GM18502 (cell line): ENCODE results near the gene ILF3.
"Not testable (repeated sequence)": the region's sequence is repeated elsewhere in the genome, so short reads cannot be mapped to it uniquely, and the experiment has no call there.

Experiments
- ATAC-seq: cut with Tn5 transposase; IDR thresholded peaks from one replicate; pipeline ENCODE4 v1.9.1; 2021; ENCODE audit warnings: mild to moderate bottlenecking; ENCODE audit not compliant: unreplicated experiment, poor library complexity

ILF3 gene

GRCh38 chr19:10641248-10641647, 12.9 kb upstream of the ILF3 start:
- no peak for ATAC-seq

- ATAC-seq: no peak
Measured at GRCh38 chr19:10642473-10643171, 11.5 kb upstream of the ILF3 start.

DNA sequence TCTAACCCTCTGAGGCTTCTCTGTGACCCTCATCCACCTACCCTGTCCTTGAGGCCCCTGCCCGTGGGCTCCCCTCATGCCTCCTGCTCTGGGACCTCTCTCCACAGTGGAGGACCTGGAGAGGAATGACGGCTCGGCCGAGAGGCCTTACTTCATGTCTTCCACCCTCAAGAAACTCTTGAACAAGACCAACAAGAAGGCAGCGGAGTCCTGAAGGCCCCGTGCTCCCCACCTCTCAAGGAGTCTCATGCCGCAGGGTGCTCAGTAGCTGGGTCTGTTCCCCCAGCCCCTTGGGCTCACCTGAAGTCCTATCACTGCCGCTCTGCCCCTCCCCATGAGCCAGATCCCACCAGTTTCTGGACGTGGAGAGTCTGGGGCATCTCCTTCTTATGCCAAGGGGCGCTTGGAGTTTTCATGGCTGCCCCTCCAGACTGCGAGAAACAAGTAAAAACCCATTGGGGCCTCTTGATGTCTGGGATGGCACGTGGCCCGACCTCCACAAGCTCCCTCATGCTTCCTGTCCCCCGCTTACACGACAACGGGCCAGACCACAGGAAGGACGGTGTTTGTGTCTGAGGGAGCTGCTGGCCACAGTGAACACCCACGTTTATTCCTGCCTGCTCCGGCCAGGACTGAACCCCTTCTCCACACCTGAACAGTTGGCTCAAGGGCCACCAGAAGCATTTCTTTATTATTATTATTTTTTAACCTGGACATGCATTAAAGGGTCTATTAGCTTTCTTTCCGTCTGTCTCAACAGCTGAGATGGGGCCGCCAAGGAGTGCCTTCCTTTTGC, 10.8 kb upstream of the ILF3 start:
- ATAC-seq: no peak

- no peak for ATAC-seq
Measured at GRCh38 chr19:10643968-10644259, 10.2 kb upstream of the ILF3 start.

DNA sequence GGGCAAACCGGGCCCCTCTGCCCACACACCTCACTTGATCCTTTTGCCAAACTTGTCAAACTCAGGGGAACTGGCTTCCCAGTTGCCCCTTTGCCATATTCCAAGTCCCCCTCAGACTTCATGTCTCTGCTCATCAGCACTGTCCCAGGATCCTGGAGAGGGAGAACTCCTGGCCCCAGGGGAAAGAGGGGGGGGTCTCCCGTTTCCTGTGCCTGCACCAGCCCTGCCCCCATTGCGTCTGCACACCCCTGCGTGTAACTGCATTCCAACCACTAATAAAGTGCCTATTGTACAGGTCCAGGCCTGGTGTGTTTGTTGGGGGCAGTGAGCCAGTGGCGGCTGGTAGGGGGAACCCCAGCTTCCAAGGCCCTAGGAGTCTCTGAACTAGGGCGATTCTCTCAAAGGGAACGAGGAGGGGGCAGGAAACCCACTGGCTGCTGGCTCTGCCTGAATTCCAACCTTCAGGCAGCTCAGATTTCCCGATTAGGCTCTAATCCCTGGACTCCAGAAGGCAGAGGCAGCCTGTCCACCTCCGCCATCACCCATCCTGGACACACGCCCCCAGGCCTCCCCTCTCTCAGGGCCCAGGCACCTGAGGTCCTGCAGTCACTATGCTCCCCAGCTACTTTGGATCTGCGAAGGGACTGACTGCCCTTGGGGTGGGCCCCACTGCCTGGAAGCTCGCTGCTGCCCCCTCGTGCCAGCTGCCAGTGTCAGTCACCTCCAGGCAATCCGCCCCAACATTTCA, 9.7 kb upstream of the ILF3 start:
- no peak for ATAC-seq

DNA sequence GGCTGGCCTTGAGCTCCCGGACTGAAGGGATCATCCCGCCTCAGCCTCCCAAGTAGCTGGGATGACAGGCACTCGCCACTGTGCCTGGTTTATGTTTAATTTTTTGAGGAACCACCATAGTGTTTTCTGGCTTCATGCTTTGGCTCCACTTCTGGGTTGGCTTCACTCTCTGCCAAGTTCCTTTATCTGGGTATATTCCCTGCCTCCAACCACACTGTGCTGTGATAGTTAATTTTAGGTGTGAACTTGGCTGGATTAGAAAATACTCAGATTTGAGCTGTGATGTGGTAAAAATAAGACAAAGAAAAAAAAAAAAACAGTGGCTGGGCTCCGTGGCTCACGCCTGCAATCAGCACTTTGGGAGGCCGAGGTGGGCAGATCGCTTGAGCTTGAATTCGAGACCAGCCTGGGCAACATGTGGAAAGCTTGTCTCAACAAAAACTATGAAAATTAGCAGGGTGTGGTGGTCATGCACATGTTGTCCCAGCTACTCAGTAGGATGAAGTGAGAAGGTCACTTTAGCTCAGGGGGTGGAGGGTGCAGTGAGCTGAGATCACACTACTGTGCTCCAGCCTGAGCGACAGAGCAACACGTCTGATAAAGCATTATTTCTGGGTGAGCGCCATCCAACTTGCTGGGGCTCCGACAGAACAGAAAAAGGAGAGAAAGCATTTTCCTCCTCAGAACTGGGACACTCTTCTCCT, 7.5 kb upstream of the ILF3 start:
- no peak for ATAC-seq

DNA sequence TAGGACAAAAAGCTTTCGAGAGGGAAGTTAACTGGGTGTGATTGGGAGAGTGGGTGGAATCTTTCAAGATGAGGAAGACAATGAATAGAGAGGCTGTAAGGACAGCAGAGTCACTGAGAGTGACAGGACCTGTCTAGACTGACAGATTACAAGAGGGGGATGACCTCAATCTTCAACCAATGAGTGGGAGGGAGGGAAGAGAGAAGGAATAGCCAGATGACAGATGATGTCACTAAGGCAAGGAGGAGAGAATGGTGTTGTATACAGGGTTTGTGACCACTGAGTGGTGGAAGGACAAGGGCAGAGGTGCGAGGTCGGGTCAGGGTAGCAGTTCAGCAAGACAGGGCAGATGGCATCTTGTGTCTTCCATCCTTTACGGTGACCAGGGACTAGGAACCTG, 5.8 kb upstream of the ILF3 start:
- no peak for ATAC-seq

DNA sequence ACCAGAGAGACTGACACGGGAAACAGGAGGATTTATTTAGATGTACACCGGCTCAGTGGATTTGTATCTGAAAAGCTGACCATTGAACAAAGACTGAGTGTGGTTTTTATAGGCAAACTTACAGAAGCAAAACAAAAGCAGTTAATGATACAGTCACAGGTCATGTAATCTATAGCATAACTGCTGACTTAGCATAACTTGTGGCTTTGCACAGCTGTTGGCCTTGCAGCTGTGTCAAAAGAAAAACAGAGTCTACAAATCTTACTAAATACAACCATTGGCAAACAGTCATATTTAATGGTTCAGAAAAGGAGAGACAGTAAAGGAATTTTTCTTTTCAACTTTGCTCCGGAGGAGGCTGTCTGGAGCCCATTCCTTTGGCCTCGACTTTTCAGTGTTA, 2.3 kb upstream of the ILF3 start:
- no peak for ATAC-seq

GRCh38 chr19:10653482-10653731, 739 bp upstream of the ILF3 start:
- no peak for ATAC-seq

GRCh38 chr19:10654610-10655456, 687 bp downstream of the ILF3 start:
- ATAC-seq: peak; percentile 20

GRCh38 chr19:10655457-10656312, 1.5 kb downstream of the ILF3 start:
- no peak for ATAC-seq

DNA sequence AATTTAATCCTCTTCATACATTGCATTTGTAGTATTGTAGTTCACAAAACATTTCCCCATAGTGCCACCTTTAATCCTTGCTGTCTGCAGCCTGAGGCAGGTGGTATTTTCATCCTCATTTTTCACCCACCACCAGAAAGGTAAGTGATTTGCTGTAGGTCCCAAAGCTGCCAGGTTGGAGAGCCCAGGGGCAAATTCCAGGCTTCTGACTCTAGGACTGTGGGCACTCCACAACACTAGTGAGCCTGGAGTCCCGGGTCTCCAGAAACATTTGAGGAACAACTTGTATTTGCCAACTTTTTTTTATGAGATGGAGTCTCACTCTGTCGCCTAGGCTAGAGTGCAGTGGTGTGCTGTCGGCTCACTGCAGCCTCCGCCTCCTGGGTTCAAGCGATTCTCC, 6.2 kb downstream of the ILF3 start:
- no peak for ATAC-seq

DNA sequence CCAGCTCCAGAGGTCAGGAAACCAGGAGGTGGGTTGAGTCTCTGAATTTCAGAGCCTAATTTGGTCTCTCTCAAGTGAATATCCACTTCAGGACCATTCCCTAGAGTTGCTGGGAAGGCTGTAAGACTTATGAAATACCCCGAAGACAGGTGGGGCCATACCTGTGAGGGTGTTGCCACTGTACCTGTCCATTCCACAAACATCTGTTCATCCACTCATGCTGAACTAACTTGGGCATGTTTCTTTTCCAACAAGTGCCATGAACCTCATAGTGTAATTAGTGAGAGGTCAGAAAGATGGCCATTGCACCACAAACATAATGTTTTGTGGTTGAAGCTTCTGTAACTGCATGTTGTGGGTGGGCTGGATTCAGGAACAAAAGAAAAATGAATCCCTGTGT, 7.8 kb downstream of the ILF3 start:
- no peak for ATAC-seq

DNA sequence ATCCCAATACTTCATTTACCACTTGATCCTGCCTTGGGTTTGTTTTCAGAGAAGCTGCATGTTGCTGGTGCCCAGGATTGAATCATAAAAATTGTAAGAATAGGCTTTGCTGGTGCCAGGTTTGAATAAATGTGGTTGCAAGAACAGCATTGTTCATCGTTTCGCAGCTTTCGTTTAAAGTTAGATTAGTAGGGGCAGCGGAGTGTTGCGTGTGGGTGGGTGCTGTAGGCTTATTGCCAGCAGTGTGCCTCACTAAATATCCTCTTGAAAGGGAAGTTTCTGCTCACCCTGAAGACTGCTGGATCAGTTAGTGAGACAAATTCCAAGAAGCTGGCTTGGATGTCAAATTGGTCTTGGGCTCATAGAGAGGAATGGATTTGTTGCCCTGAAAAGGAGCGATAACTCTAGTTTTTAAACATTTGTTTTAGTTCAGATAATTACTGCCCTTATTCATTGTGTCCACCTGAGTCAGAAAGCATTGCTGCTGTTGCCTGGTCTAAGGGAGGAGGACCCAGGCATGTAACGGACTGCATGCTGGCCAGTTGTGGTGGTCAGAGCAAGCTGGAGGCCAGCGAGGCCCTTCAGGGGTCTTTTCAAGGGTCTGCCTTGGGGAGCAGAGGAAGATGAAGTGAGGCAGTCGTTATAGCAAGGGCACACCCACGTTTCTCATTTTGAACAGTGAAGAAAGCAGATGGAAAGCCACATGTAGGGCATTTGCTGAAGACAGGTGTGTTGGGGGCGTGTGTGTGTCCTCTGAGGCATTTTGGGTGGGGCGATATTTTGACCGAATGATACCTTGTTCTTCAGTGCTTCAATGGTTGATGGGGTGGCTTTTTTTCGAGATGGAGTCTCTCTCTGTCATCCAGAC, 8.5 kb downstream of the ILF3 start:
- ATAC-seq: no peak

GRCh38 chr19:10663252-10663563, 9.1 kb downstream of the ILF3 start:
- not testable (repeated sequence) for ATAC-seq

GRCh38 chr19:10667867-10668266, 13.7 kb downstream of the ILF3 start:
- no peak for ATAC-seq

GRCh38 chr19:10669246-10669645, 15.1 kb downstream of the ILF3 start:
- ATAC-seq: no peak

DNA sequence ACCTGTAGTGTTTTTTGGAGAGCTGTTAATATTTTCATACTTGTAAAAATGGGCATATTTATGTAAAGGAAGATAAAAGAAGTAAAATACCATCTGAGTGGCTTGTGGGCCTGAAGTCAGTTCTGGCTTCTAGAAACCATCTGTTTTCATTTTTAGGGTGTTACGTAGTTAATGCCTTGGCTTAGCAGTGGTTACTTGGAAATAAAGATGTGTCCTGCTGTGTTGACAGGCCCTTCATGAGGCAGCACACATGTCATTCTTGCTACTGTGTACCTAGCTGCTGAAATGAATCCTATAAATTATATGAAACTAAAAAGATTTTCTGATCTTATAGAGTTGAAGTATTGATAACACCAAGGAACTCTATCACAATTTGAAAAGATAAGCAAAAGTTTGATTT, 16.0 kb downstream of the ILF3 start:
- no peak for ATAC-seq
